CD4-positive, alpha-beta T cell (primary cell): ENCODE data around the gene BTBD9. TPM values are rescaled to one million over a fixed set of nuclear protein-coding genes. Genes with fewer than 3 reads are reported as not detected.

Experiments
- ATAC-seq: fragments of 200-7000 bp; cut with Tn5 transposase; one replicate; pipeline ENCODE4 v1.10.0; 2022; ENCODE audit warnings: mild to moderate bottlenecking; ENCODE audit not compliant: poor library complexity
- CTCF ChIA-PET: fragments of 350-600 bp; sonication (Branson Sonifier 250); formaldehyde crosslinking; loops from one replicate; lab custom pipeline; 2021; ENCODE audit warnings: antibody characterized with exemption, inconsistent platforms; lab: Charles Lee
- POLR2A ChIA-PET: fragments of 350-600 bp; sonication (Branson Sonifier 250); formaldehyde crosslinking; loops from one replicate; lab custom pipeline; 2021; ENCODE audit warnings: antibody characterized with exemption, inconsistent platforms; lab: Charles Lee
- DNase-seq, 14 experiments: peaks; one replicate each; pipeline ENCODE4 v3.0.0-alpha.2; 2013 to 2020; ENCODE audit warnings: mixed read lengths in 2 of 14
- H3K27ac ChIP-seq, 2 donors: one replicate each; pipeline versions ENCODE4 v1.5.1 to v1.7.0; 2013; ENCODE audit warnings: low read length in 2 of 2, low read depth in 1 of 2, mild to moderate bottlenecking in 1 of 2
- H3K27me3 ChIP-seq, 2 experiments: 1 replicate in 1 of 2; 2 replicates in 1 of 2; pipeline versions ENCODE4 v1.6.1 to v1.7.0; 2013; ENCODE audit warnings: low read length in 2 of 2, control low read depth in 1 of 2, mild to moderate bottlenecking in 1 of 2, moderate library complexity in 1 of 2; ENCODE audit not compliant: insufficient read depth in 2 of 2, control insufficient read depth in 1 of 2
- H3K36me3 ChIP-seq: one replicate; pipeline ENCODE4 v1.6.1; 2013; ENCODE audit warnings: low read length, control low read depth; ENCODE audit not compliant: insufficient read depth
- H3K4me1 ChIP-seq: one replicate; pipeline ENCODE4 v1.6.1; 2013; ENCODE audit warnings: low read length, control low read depth; ENCODE audit not compliant: insufficient read depth
- H3K4me3 ChIP-seq: one replicate; pipeline ENCODE4 v1.5.1; 2013; ENCODE audit warnings: mild to moderate bottlenecking, low read length, moderate library complexity
- H3K9me3 ChIP-seq, 2 experiments: 1 replicate in 1 of 2; 2 replicates in 1 of 2; pipeline versions ENCODE4 v1.6.1 to v1.7.0; 2013; ENCODE audit warnings: low read length in 2 of 2, mild to moderate bottlenecking in 2 of 2, control low read depth in 1 of 2, moderate library complexity in 1 of 2; ENCODE audit not compliant: control insufficient read depth in 1 of 2, insufficient read depth in 1 of 2
- H3K27ac Mint-ChIP-seq: one replicate; pipeline ENCODE4 v1.8.0; 2020; ENCODE audit warnings: mixed read lengths
- H3K27me3 Mint-ChIP-seq: one replicate; pipeline ENCODE4 v1.8.0; 2021; ENCODE audit warnings: mixed read lengths
- H3K36me3 Mint-ChIP-seq: one replicate; pipeline ENCODE4 v1.8.0; 2021; ENCODE audit warnings: low read depth, mixed read lengths
- H3K4me1 Mint-ChIP-seq: one replicate; pipeline ENCODE4 v1.8.0; 2021; ENCODE audit warnings: low read depth, mixed read lengths
- H3K4me3 Mint-ChIP-seq: one replicate; pipeline ENCODE4 v1.8.0; 2020; ENCODE audit warnings: mild to moderate bottlenecking, mixed read lengths
- H3K9me3 Mint-ChIP-seq: one replicate; pipeline ENCODE4 v1.8.0; 2020; ENCODE audit warnings: mixed read lengths
- CTCF ChIP-seq: fragments of 200-600 bp; IDR thresholded peaks from one replicate; pipeline ENCODE4 v1.8.0; 2022; ENCODE audit warnings: antibody characterized with exemption, mild to moderate bottlenecking
- intact Hi-C, 2 experiments: fragments of 100-400 bp; cut with DNase I in 1 of 2; cut with micrococcal nuclease in 1 of 2; formaldehyde crosslinking; loops; one replicate each; pipeline versions ENCODE4 v1.15.1 to v1.9.0; 2023 to 2025; cut with DNase I, micrococcal nuclease
- total RNA-seq, 174 experiments: library from RNA in 2 of 174; stranded (reverse) in 2 of 174; gene quantifications; one replicate each; pipeline ENCODE4 v1.2.3 and lab custom pipeline; 2021 to 2026

The BTBD9 gene
- total RNA-seq, 2 experiments from 2014 or later, result 58.7 to 59.3 TPM

GRCh38 chr6:38174806-38175495 lies 464.8 kb downstream of the BTBD9 start:
- ATAC-seq, result no peak
- Mint-ChIP-seq H3K9me3 (no peaks in the 10 kb centered on the region), H3K27ac (no peak overlapping the region), H3K27me3 (no peaks in the 10 kb centered on the region), H3K4me1 (peaks cover 4% of the 10 kb centered on the region), H3K36me3 (peaks cover 36% of the 10 kb centered on the region), H3K4me3 (no peak overlapping the region)
- Histone ChIP-seq H3K4me3 (no peak overlapping the region), H3K4me1 (no peaks in the 10 kb centered on the region), H3K27ac (no peak overlapping the region), H3K9me3 (no peaks in the 10 kb centered on the region), H3K36me3 (peaks cover 5% of the 10 kb centered on the region), H3K27me3 (no peaks in the 10 kb centered on the region)
- POLR2A ChIA-PET, result no interaction called here
- intact Hi-C loops, result no loop called here
- DNase-seq, result no peak
- CTCF ChIA-PET, result no interaction called here
- no peak for TF ChIP-seq CTCF

GRCh38 chr6:38174315-38174714 lies 465.4 kb downstream of the BTBD9 start:
- Histone ChIP-seq H3K27ac (no peak overlapping the region), H3K4me1 (no peaks in the 10 kb centered on the region), H3K27me3 (no peaks in the 10 kb centered on the region), H3K4me3 (no peak overlapping the region), H3K9me3 (no peaks in the 10 kb centered on the region), H3K36me3 (peaks cover 5% of the 10 kb centered on the region)
- ATAC-seq (no peak), DNase-seq (no peak)
- ChIA-PET POLR2A (no interaction called here), CTCF (no interaction called here)
- no peak overlapping the region for H3K4me3 Mint-ChIP-seq
- H3K36me3 Mint-ChIP-seq, result peaks cover 36% of the 10 kb centered on the region
- intact Hi-C loops, result no loop called here
- peaks cover 4% of the 10 kb centered on the region for H3K4me1 Mint-ChIP-seq
- no peaks in the 10 kb centered on the region for H3K27me3 Mint-ChIP-seq
- no peak overlapping the region for H3K27ac Mint-ChIP-seq
- TF ChIP-seq CTCF, result no peak
- no peaks in the 10 kb centered on the region for H3K9me3 Mint-ChIP-seq

GRCh38 chr6:38173909-38174308 lies 465.8 kb downstream of the BTBD9 start:
- Mint-ChIP-seq H3K4me1 (peaks cover 4% of the 10 kb centered on the region), H3K27me3 (no peaks in the 10 kb centered on the region), H3K27ac (no peak overlapping the region), H3K36me3 (peaks cover 36% of the 10 kb centered on the region), H3K4me3 (no peak overlapping the region), H3K9me3 (no peaks in the 10 kb centered on the region)
- Histone ChIP-seq H3K27ac (no peak overlapping the region), H3K4me1 (no peaks in the 10 kb centered on the region), H3K36me3 (peaks cover 5% of the 10 kb centered on the region), H3K4me3 (no peak overlapping the region), H3K27me3 (no peaks in the 10 kb centered on the region), H3K9me3 (no peaks in the 10 kb centered on the region)
- no peak for DNase-seq
- CTCF ChIA-PET, result no interaction called here
- POLR2A ChIA-PET, result no interaction called here
- no peak for TF ChIP-seq CTCF
- no peak for ATAC-seq
- intact Hi-C loops, result no loop called here
